GM10847 (cell line): ENCODE results near the gene PDZRN3.

Source experiments
- POLR2A ChIP-seq: IDR thresholded peaks from 2 replicates; pipeline ENCODE4 v1.6.1; 2011; ENCODE audit not compliant: insufficient read length; ENCODE audit errors: extremely low read depth

PDZRN3 gene

GRCh38 chr3:73509066-73509465 lies 115.7 kb downstream of the PDZRN3 start:
- TF ChIP-seq POLR2A: no peak

GRCh38 chr3:73508330-73508954 lies 116.3 kb downstream of the PDZRN3 start:
- TF ChIP-seq POLR2A: no peak

GRCh38 chr3:73504852-73505251 lies 119.9 kb downstream of the PDZRN3 start:
- no peak for TF ChIP-seq POLR2A

- no peak for TF ChIP-seq POLR2A
Observed at GRCh38 chr3:73504239-73504638, 120.5 kb downstream of the PDZRN3 start.

- TF ChIP-seq POLR2A: no peak
Observed at GRCh38 chr3:73503781-73504180, 121.0 kb downstream of the PDZRN3 start.

GRCh38 chr3:73502609-73503583 lies 121.8 kb downstream of the PDZRN3 start:
- no peak for TF ChIP-seq POLR2A

- TF ChIP-seq POLR2A: no peak
Observed at GRCh38 chr3:73500321-73500720, 124.4 kb downstream of the PDZRN3 start.

GRCh38 chr3:73499787-73500186 lies 125.0 kb downstream of the PDZRN3 start:
- no peak for TF ChIP-seq POLR2A

- TF ChIP-seq POLR2A: no peak
Observed at GRCh38 chr3:73498764-73499622, 125.7 kb downstream of the PDZRN3 start.

- no peak for TF ChIP-seq POLR2A
Observed at GRCh38 chr3:73497646-73498406, 126.9 kb downstream of the PDZRN3 start.

GRCh38 chr3:73493543-73494308 lies 131.0 kb downstream of the PDZRN3 start:
- TF ChIP-seq POLR2A: no peak

GRCh38 chr3:73492186-73492585 lies 132.6 kb downstream of the PDZRN3 start:
- TF ChIP-seq POLR2A: no peak

GRCh38 chr3:73491287-73491662 lies 133.5 kb downstream of the PDZRN3 start:
- TF ChIP-seq POLR2A: no peak
